Measurements from ENCODE around the gene RBM47. TPM values are rescaled to one million over a fixed set of nuclear protein-coding genes. Genes with fewer than 3 reads are reported as not detected.
"Not testable (repeated sequence)": the region's sequence is repeated elsewhere in the genome, so short reads cannot be mapped to it uniquely, and the experiment has no call there.

RBM47 gene
- total RNA-seq, 1 donor from 2014 or later = 1.6 TPM

- DNase-seq = no peak
Measured at GRCh38 chr4:40439519-40439918, 190.1 kb downstream of the RBM47 start.

- no peak for DNase-seq
Measured at GRCh38 chr4:40438384-40439026, 191.2 kb downstream of the RBM47 start.

DNA sequence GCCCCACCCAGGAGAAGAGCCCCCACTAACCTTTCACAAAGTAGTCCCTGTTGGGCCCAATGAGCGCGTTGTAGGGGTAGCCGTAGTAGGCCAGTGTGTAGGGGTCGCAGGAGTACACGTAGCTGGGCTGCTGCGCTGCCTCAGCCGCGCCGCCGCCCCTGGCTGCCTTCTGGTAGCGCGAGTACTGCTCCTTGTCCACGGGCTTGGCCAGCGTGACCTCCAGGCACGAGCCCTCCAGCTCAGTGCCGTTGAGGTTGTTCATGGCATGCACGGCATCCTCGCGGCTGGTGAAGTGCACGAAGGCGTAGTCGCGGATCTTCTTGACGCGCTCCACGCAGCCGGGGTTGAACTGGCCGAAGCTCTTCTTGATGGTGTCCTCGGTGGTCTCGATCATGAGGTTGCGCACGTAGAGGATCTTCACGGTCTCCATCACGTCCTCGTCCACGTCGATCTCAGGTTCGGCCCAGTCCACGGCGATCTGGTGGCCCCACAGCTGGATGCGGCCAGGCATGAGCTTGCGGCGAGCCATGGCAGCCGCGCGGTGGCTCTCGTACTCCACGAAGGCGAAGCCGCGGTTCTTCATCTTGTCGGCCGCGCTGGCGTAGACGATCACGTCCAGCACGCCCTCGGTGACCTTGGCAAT, 191.8 kb downstream of the RBM47 start:
- no peak for DNase-seq

DNA sequence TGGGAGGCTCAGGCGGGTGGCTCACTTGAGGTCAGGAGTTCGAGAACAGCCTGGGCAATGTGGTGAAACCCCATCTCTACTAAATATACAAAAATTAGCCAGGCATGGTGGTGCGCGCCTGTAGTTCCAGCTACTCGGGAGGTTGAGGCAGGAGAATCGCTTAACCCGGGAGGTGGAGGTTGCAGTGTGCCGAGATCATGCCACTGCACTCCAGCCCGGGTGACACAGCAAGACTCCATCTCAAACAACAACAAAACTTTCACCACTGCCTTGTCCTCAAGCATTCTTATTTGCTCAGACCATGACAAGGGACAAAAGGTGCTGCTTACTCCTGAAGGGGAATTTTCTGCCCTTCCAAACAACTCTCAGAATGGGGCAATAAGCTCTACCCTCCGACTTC, 194.4 kb downstream of the RBM47 start:
- not testable (repeated sequence) for DNase-seq

- no peak for DNase-seq
Measured at GRCh38 chr4:40434126-40434687, 195.5 kb downstream of the RBM47 start.

GRCh38 chr4:40432504-40432903, 197.2 kb downstream of the RBM47 start:
- DNase-seq = no peak

GRCh38 chr4:40427871-40428270, 201.8 kb downstream of the RBM47 start:
- DNase-seq = not testable (repeated sequence)

DNA sequence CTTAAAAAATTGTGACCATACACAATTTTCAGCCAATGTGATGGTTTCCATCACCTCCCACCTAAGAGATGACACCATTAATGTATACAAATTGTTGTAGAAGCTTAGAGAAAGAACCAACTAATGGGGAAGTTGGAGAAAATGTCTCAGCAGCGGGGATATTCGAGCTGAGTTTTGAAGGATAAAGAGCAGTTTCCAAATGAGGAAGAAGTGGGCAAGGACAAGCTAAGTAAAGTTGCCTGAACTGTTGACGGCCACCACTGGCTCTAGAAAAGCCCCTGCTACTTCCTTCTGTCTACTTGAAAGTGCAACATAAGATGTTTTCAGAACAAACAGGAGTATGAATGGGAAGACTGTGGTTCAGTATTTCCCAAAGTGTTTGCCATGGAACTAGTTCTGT, 202.5 kb downstream of the RBM47 start:
- no peak for DNase-seq

GRCh38 chr4:40425799-40426574, 203.7 kb downstream of the RBM47 start:
- DNase-seq = no peak

GRCh38 chr4:40423735-40424134, 205.9 kb downstream of the RBM47 start:
- DNase-seq = no peak

- no peak for DNase-seq
Measured at GRCh38 chr4:40421839-40422708, 207.6 kb downstream of the RBM47 start.

GRCh38 chr4:40419231-40419912, 210.3 kb downstream of the RBM47 start:
- no peak for DNase-seq

- no peak for DNase-seq
Measured at GRCh38 chr4:40418430-40419230, 211.0 kb downstream of the RBM47 start.

DNA sequence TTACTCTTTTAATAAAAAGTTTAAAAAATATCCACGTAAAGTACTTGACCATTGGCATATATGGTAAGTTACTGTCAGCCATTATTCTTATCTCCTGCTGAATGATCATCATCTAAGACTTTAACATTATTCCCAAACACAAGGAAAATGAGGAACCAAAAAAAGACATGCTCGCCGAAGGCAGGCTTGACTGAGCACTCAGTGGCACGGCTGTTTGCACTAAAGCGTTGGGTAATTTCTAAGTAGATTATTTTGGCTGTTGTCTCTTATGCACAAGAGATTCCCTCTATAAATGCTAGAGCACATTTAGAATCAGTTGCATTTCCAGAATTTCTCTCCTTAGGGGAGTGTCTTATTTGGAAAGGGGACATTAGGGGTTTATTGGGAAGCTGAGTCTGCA, 211.7 kb downstream of the RBM47 start:
- no peak for DNase-seq

DNA sequence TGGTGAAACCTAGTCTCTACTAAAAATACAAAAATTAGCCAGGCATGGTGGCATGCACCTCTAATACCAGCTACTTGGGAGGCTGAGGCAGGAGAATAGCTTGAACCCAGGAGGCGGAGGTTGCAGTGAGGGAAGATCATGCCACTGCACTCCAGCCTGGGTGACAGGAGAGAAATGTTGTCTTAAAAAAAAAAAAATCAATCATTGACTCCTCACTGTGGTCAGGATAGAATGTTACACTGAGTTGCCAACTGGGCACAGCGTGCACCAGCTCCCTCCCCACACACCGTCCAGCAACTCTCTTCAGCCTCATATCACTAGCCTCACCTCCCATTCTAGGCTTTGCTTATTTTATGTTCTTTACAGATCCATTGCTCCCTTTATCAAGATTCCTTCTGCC, 215.0 kb downstream of the RBM47 start:
- no peak for DNase-seq

GRCh38 chr4:40412866-40413795, 216.5 kb downstream of the RBM47 start:
- no peak for DNase-seq

DNA sequence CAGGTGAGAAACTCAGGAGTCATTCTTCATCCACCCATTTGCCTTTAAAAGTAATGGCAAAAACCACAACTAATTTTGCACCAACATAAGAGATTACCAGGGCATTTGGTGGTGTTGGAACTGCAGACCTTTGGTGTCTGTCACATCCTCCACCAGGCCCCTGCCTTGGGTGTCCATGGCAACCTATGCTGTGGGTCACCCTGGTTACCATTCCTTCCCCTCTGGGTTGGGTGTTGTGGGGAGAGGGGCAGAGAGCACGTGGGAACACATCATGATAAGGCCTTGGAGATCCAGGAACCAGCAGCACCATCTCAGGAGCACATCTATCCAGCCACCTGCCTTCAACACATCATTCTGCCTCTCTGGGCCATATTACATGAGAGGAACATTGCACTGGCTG, 217.3 kb downstream of the RBM47 start:
- DNase-seq = no peak

DNA sequence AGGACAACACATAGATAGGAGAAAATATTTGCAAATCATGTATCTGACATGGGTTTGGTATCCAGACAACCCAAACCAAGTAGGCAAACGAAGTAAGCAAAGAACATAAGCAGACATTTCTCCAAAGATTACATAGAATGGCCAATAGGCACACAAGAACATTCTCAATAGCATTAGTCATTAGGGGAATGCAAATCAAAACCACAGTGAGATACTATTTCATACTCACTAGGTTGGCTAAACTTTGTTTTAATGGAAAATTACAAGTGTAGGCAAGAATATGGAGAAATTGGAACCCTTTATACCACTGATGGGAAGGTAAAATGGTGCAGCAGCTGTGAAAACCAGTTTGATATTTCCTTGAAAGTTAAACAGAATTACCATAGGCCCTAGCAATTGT, 219.8 kb downstream of the RBM47 start:
- DNase-seq = no peak

DNA sequence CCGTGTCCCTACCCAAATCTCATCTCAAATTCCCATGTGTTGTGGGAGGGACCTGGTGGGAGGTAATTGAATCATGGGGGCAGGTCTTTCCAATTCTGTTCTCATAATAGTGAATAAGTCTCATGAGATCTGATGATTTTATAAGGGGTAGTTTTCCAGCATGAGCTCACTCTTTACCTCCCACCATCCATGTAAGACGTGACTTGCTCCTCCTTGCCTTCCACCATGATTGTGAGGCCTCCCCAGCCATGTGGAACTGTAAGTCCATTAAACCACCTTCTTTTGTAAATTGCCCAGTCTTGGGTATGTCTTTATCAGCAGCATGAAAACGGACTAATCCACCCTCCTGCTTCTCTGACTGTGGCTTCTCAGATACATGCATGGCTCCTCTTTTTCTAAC, 222.2 kb downstream of the RBM47 start:
- not testable (repeated sequence) for DNase-seq

GRCh38 chr4:40406340-40406739, 223.3 kb downstream of the RBM47 start:
- no peak for DNase-seq
